GM18873 (cell line): ENCODE data around the gene SULT1E1.

Source experiments
- ATAC-seq: cut with Tn5 transposase; IDR thresholded peaks from one replicate; pipeline ENCODE4 v1.9.1; 2021; ENCODE audit warnings: mild to moderate bottlenecking, moderate library complexity, moderate number of reproducible peaks; ENCODE audit not compliant: unreplicated experiment, low FRiP score

Gene SULT1E1

DNA sequence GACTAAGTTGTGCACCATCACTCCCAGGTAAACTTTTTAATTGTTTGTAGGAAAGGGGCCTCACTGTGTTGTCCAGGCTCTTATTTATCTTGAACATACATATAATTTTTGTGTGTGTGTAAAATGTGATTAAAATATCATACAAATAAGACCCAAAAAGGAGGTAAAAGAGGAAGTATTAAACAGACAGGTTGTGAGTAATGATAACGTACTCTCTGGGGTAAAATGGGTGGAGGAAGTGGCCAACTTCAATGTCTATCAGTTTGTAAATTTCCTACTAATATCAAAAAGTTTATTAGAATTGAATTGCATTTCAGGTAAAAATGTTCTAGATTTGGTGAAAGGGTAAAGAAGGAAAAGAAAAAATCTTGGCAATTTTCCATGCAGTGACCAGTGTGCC lies 48.8 kb downstream of the SULT1E1 start:
- ATAC-seq, result no peak

DNA sequence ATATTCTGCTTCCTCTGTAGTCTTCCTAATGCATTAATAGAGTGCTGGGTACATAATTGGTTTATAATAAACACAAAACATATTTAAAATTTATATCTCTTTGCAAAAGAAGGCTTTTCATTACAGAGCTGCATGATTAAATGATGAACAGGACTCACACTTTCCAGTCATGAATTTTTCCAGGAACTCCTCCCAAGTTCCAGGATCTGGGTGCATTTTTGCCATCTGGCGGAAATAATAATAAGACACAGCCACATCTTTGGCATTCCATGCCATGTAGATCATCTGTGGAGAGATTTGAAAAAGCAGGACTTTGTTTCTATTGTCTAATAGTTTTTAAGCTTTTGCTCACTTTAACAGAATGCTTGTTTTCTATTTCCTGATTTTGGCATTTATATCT lies 59.3 kb downstream of the SULT1E1 start:
- no peak for ATAC-seq

GRCh38 chr4:69799337-69799736 lies 60.6 kb downstream of the SULT1E1 start:
- ATAC-seq, result no peak

DNA sequence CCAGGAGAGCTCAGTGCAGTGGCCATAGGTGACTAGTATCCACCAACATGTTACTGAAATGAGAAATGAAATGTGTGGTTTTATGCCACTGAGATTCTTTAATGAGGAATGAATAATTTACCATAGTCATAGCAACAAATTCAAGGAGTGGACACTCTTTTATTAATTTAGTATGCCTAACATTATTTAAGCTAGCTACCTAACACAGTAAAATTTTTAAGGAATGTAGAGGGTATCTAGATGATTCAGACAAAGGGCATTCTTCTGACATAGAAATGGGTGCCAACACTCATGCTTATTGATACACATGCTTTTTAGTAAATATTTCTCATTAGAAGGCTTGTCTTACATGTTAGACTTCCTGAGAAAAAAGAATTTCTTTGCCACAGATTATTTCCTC lies 66.2 kb downstream of the SULT1E1 start:
- ATAC-seq, result no peak
